Activated T-helper 17 cell treated with anti-CD3 and anti-CD28 coated beads, Interleukin-2, amount 50 U/mL, for 72 hours (primary cell): ENCODE data around the gene DYNLT4. TPM values are rescaled to one million over a fixed set of nuclear protein-coding genes. Genes with fewer than 3 reads are reported as not detected.
"Not testable (repeated sequence)": the region's sequence is repeated elsewhere in the genome, so short reads cannot be mapped to it uniquely, and the experiment has no call there.

Source experiments
- ATAC-seq: fragments of 150-1000 bp; cut with Tn5 transposase; replicated peaks from 2 replicates; pipeline ENCODE4 v1.10.0; 2021; ENCODE audit warnings: mild to moderate bottlenecking, moderate library complexity
- H3K27ac Mint-ChIP-seq: one replicate; pipeline ENCODE4 v1.8.0; 2022; ENCODE audit warnings: mixed read lengths
- H3K27me3 Mint-ChIP-seq: one replicate; pipeline ENCODE4 v1.8.0; 2022; ENCODE audit warnings: mixed read lengths
- H3K36me3 Mint-ChIP-seq: one replicate; pipeline ENCODE4 v1.8.0; 2022; ENCODE audit warnings: low read depth, mild to moderate bottlenecking, mixed read lengths
- H3K4me1 Mint-ChIP-seq: one replicate; pipeline ENCODE4 v1.8.0; 2022; ENCODE audit warnings: mixed read lengths
- H3K4me3 Mint-ChIP-seq: one replicate; pipeline ENCODE4 v1.8.0; 2022; ENCODE audit warnings: mild to moderate bottlenecking, mixed read lengths
- H3K9me3 Mint-ChIP-seq: one replicate; pipeline ENCODE4 v1.8.0; 2022; ENCODE audit warnings: mixed read lengths
- total RNA-seq, 2 donors: library from RNA; stranded (reverse); gene quantifications; one replicate each; pipeline ENCODE4 v1.2.3, GENCODE V29; 2022

The DYNLT4 gene
- total RNA-seq, 2 donors from 2014 or later: 0.56 to 1.2 TPM

DNA sequence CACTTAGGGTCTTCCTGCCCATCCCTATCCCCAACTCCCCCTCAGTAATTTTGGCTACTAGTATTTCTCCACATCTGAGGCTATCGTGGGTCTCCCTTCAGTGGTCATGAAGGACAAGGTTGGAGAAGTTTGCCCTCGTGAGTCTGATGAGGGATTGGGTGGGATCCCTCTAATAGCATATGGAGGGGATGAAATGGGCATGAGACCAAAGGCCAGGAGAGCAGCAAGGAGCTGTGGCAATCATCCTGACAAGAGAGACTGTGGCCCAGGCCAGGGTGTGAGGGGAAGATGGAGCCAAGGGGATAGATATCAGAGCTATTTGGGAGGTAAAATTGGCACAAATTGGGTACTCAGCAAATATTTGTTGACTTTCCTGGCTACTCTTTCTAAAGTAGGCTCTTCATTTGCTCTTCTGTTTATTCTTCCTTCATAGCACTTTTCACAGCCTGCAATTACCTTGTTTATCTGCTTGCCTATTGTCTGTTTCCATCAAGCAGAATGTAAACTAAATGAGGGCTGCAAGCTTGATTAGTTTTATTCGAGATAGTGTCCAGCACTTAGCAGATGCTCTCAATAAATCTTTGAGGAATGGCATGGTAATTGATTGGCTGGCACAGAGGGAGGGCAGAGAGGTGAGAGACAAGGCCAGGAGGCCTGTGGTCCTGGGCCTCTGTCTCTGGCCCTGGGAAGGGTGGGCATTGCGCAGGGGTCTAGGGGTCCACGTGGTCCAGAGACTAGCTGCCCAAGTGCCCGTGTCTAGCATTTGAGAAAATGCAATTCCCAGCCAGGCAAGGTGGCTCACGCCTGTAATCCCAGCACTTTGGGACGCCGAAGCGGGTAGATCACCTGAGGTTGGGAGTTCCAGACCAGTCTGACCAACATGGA lies 8.4 kb downstream of the DYNLT4 start:
- Mint-ChIP-seq H3K9me3 (no peaks in the 10 kb centered on the region), H3K27me3 (no peaks in the 10 kb centered on the region), H3K36me3 (peaks cover 31% of the 10 kb centered on the region), H3K4me1 (peaks cover 12% of the 10 kb centered on the region), H3K4me3 (peak overlapping the region; percentile 89), H3K27ac (peak overlapping the region; percentile 91)
- no peak for ATAC-seq

DNA sequence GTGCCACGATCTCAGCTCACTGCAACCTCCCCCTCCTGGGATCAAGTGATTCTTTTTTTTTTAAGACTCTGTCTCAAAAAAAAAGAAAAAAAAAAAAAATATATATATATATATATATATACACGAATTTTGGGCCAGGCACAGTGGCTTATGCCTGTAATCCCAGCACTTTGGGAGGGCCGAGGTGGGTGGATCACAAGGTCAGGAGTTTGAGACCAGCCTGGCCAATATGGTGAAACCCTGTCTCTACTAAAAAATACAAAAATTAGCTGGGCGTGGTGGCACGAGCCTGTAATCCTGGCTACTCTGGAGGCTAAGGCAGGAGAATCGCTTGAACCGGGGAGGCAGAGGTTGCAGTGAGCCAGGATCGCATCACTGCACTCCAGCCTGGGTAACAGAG lies 9.3 kb downstream of the DYNLT4 start:
- not testable (repeated sequence) for H3K4me1 Mint-ChIP-seq, H3K27ac Mint-ChIP-seq, ATAC-seq, H3K27me3 Mint-ChIP-seq, H3K4me3 Mint-ChIP-seq, H3K9me3 Mint-ChIP-seq
- H3K36me3 Mint-ChIP-seq: peaks cover 23% of the 10 kb centered on the region

GRCh38 chr1:44792736-44793502 lies 14.2 kb downstream of the DYNLT4 start:
- H3K9me3 Mint-ChIP-seq: no peaks in the 10 kb centered on the region
- H3K27ac Mint-ChIP-seq: no peak overlapping the region
- no peaks in the 10 kb centered on the region for H3K4me1 Mint-ChIP-seq
- no peaks in the 10 kb centered on the region for H3K36me3 Mint-ChIP-seq
- no peak for ATAC-seq
- no peaks in the 10 kb centered on the region for H3K27me3 Mint-ChIP-seq
- H3K4me3 Mint-ChIP-seq: no peak overlapping the region

- Mint-ChIP-seq H3K4me1 (peaks cover 5% of the 10 kb centered on the region), H3K27ac (no peak overlapping the region), H3K9me3 (no peaks in the 10 kb centered on the region), H3K36me3 (no peaks in the 10 kb centered on the region), H3K27me3 (no peaks in the 10 kb centered on the region), H3K4me3 (no peak overlapping the region)
- ATAC-seq: no peak
These were observed 16.0 kb downstream of the DYNLT4 start for GRCh38 chr1:44790968-44791801.

- ATAC-seq: no peak
- Mint-ChIP-seq H3K36me3 (no peaks in the 10 kb centered on the region), H3K27ac (no peak within 1 kb of the TSS), H3K27me3 (no peaks in the 10 kb centered on the region), H3K4me1 (peaks cover 22% of the 10 kb centered on the region), H3K9me3 (no peaks in the 10 kb centered on the region), H3K4me3 (no peak within 1 kb of the TSS)
These were observed 18.9 kb downstream of the DYNLT4 start, which contains the start of gene BEST4 for GRCh38 chr1:44788120-44788860. TSS of gene BEST4 (minus strand) at chr1:44788170. CDS start at chr1:44787705, 465 bp downstream.

- peaks cover 4% of the 10 kb centered on the region for H3K36me3 Mint-ChIP-seq
- no peaks in the 10 kb centered on the region for H3K9me3 Mint-ChIP-seq
- H3K27ac Mint-ChIP-seq: no peak overlapping the region
- no peaks in the 10 kb centered on the region for H3K27me3 Mint-ChIP-seq
- no peak for ATAC-seq
- H3K4me1 Mint-ChIP-seq: peaks cover 24% of the 10 kb centered on the region
- no peak overlapping the region for H3K4me3 Mint-ChIP-seq
These were observed 19.6 kb downstream of the DYNLT4 start for GRCh38 chr1:44787506-44787905.

GRCh38 chr1:44786841-44787426 lies 20.2 kb downstream of the DYNLT4 start:
- H3K36me3 Mint-ChIP-seq: peaks cover 9% of the 10 kb centered on the region
- peak overlapping the region; percentile 79 for H3K4me3 Mint-ChIP-seq
- H3K9me3 Mint-ChIP-seq: no peaks in the 10 kb centered on the region
- H3K4me1 Mint-ChIP-seq: peaks cover 24% of the 10 kb centered on the region
- peak overlapping the region; percentile 84 for H3K27ac Mint-ChIP-seq
- ATAC-seq: no peak
- no peaks in the 10 kb centered on the region for H3K27me3 Mint-ChIP-seq

DNA sequence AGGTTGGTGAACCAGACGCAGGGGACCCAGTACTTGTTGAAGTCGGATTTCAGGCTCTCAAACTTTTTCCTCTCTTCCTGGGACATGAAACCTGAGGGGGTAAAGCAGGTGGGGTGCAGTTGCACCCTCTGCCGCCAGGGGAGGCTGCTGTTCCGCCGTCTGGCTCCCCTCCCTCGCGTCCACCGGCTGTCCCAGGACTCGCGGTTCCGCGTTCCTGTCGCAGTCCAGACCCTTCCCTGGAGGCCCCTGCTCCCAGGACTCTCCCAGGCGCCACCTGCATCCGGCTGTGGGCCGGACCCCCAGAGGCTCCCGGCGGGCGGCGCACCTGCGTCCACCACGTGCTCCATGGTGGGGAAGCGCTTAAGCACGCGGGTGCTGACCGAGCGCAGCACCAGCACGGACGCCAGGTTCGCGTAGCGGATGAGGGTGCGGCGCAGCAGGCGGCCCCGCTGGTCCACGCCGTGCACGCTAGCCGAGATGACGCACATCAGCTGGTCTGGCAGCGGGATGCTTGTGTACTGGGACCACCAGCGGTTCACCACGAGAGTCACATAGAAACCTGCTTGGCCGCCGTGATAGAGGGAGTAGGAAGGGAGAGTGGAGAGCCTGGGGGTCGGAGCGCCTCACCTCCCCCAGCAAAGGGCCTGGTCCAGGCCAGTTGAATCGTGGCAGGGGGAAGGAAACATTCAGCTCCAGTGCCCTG lies 20.9 kb downstream of the DYNLT4 start:
- Mint-ChIP-seq H3K36me3 (peaks cover 15% of the 10 kb centered on the region), H3K27me3 (no peaks in the 10 kb centered on the region), H3K27ac (peak overlapping the region; percentile 85), H3K4me1 (peaks cover 29% of the 10 kb centered on the region), H3K4me3 (peak overlapping the region; percentile 79), H3K9me3 (no peaks in the 10 kb centered on the region)
- peak; percentile 77 for ATAC-seq

DNA sequence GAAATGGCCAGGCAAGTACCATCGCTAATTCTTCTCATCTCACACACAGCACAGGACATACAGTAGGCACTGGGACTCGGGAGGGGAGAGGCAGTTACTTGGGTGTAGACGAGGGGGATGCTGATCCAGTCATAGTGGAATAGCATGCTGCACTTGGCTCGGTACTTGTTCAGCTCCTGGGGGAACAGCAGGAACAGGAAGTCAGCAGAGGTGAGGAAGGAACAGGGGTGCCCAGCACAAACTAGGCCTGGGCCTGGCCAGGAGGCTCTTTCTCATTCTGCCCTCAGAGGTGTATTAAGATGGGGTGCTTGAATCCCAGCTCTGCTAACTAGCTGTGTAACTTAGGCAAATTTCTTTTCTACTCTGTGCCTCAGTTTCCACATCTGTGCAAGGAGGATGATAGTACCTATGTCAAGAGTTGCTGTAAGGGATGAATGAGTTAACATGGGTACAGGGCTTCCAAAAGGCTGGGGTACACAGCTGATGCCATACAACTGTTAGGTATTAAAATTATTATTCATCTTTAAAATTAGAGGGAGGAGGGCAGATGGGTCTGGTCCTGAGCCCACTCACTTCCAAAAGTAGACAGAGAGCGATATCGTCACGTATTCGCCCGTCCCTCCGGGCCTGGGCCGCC lies 21.5 kb downstream of the DYNLT4 start:
- H3K4me1 Mint-ChIP-seq: peaks cover 32% of the 10 kb centered on the region
- ATAC-seq: no peak
- H3K36me3 Mint-ChIP-seq: peaks cover 22% of the 10 kb centered on the region
- peak overlapping the region; percentile 79 for H3K4me3 Mint-ChIP-seq
- H3K27me3 Mint-ChIP-seq: no peaks in the 10 kb centered on the region
- H3K27ac Mint-ChIP-seq: peak overlapping the region; percentile 85
- no peaks in the 10 kb centered on the region for H3K9me3 Mint-ChIP-seq

DNA sequence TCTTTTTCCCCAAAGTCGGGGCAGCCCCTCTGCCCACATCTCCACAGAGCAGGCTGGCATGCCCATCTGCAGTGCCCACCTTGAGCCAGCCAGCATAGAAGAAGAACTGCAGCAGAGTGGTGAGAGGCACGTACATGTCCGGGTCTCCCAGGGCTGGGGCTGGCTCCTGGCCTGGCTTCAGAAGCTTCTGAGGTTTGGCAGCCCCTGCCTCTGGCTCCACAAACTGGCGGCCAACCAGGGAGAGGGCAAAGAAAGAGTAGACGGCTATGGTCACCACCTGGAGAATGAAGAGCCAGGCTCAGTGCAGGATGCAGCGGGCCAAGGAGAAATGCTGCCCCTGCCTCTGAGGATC lies 22.1 kb downstream of the DYNLT4 start:
- H3K4me1 Mint-ChIP-seq: peaks cover 32% of the 10 kb centered on the region
- no peaks in the 10 kb centered on the region for H3K27me3 Mint-ChIP-seq
- H3K27ac Mint-ChIP-seq: peak overlapping the region; percentile 85
- peak; percentile 0 for ATAC-seq
- no peaks in the 10 kb centered on the region for H3K9me3 Mint-ChIP-seq
- peaks cover 28% of the 10 kb centered on the region for H3K36me3 Mint-ChIP-seq
- peak overlapping the region; percentile 79 for H3K4me3 Mint-ChIP-seq

DNA sequence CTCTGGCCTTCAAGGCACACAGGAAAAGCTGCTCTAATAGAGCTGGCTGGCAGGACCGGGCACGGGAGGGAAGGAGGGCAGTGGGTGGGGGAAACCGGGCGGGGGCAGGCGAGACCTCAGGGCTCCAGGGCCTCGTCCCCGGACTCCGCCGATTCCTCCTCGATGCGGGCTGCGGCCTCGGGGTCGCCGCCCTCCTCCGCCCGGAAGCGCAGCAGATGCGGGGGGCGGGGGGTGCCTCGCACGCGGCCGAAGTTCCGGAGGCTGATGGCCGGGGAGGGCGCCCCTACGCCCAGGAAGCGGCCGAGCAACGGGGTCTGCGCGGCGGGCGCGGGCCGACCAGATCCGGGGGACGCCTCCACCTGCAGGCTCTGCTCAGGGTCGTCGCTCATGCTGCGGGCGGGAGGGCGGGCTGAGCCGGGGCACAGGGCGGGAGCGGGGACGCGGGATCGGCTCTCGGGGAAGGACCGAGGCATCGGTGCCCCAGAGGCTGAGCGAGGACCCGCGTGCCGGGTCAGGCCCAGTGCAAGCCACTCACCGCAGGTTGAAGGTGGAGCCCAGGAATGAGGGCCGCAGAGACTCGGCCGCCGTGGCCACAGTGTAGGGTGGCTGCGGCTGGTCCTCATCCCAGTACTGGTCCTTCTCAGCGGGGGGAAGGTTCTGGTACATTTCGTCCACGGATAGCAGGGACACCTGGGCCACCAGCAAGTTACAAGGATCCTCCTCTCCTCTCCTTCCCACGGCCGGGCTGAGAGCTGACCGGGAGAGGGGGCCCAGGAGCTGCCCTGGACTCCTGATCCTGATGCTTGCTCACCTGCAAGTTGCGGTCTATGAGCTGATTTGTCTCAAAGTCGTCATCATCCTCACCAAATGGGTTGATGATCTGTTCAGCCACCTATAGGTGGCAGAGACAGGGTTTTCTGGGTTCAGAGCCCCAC lies 22.8 kb downstream of the DYNLT4 start:
- Mint-ChIP-seq H3K36me3 (peaks cover 35% of the 10 kb centered on the region), H3K4me3 (peak overlapping the region; percentile 79), H3K27ac (peak overlapping the region; percentile 85), H3K27me3 (no peaks in the 10 kb centered on the region), H3K9me3 (no peaks in the 10 kb centered on the region), H3K4me1 (peaks cover 32% of the 10 kb centered on the region)
- ATAC-seq: peak; percentile 49

GRCh38 chr1:44783697-44784093 lies 23.5 kb downstream of the DYNLT4 start:
- Mint-ChIP-seq H3K4me1 (peaks cover 37% of the 10 kb centered on the region), H3K36me3 (peaks cover 41% of the 10 kb centered on the region), H3K27me3 (no peaks in the 10 kb centered on the region), H3K27ac (peak overlapping the region; percentile 26), H3K4me3 (peak overlapping the region; percentile 58), H3K9me3 (no peaks in the 10 kb centered on the region)
- no peak for ATAC-seq
